Left colon (tissue), 2 donors: ENCODE results near the gene LRRC74B. TPM values are rescaled to one million over a fixed set of nuclear protein-coding genes. Genes with fewer than 3 reads are reported as not detected.
A peak's percentile ranks its signal among the peaks of the same experiment; 100 is the strongest.
"Not testable (repeated sequence)": the region's sequence is repeated elsewhere in the genome, so short reads cannot be mapped to it uniquely, and the experiment has no call there.

ENCODE experiments used
- ATAC-seq: fragments of 200-7000 bp; cut with Tn5 transposase; one replicate; pipeline ENCODE4 v1.9.1; 2020; ENCODE audit warnings: mild to moderate bottlenecking, moderate library complexity
- DNase-seq, 2 donors: peaks; one replicate each; pipeline ENCODE4 v3.0.0-alpha.2; 2020
- intact Hi-C, 2 donors: fragments of 100-400 bp; cut with DNase I in 1 of 2; cut with micrococcal nuclease in 1 of 2; formaldehyde crosslinking; loops; one replicate each; pipeline versions ENCODE4 v1.11.2 to v1.14.0; 2022; cut with DNase I, micrococcal nuclease
- long read RNA-seq: library from polyadenylated mRNA; unstranded; transcript quantifications from one replicate; pipeline ENCODE4 v2.0.0, GENCODE V29; 2021
- total RNA-seq, 2 donors: library from RNA; stranded (reverse); fragmentation: NEBNext Ultra II Directional; extraction: Animal tissue kit (Norgen Biotek cat#: 25700); gene quantifications; one replicate each; pipeline ENCODE4 v1.2.1, GENCODE V29; 2021
- donor health status: DM: no; HTN: no; CAD: no.
- donor health status: DM: yes; HTN: yes; CAD: no.

The LRRC74B gene, protein sequence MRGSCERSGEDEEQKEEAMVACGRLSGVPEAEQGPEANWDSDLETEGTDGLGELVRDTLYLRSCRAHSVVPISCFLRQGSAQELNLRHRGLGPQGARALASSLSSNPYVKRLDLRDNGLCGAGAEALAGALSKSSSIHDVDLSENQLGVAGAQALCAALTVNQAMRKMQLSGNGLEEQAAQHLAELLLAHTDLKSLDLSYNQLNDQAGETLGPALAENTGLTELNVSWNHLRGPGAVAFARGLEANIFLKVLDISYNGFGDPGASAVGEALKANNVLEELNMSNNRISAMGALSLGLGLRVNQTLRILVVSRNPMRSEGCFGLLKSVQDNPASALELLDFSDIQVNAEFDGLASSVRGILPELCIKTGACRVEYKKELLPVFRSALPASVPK
- under 1 TPM in 1 of 2 donors, not detected in 1; 0.18 TPM for total RNA-seq
- long read RNA-seq: 0 reads

DNA sequence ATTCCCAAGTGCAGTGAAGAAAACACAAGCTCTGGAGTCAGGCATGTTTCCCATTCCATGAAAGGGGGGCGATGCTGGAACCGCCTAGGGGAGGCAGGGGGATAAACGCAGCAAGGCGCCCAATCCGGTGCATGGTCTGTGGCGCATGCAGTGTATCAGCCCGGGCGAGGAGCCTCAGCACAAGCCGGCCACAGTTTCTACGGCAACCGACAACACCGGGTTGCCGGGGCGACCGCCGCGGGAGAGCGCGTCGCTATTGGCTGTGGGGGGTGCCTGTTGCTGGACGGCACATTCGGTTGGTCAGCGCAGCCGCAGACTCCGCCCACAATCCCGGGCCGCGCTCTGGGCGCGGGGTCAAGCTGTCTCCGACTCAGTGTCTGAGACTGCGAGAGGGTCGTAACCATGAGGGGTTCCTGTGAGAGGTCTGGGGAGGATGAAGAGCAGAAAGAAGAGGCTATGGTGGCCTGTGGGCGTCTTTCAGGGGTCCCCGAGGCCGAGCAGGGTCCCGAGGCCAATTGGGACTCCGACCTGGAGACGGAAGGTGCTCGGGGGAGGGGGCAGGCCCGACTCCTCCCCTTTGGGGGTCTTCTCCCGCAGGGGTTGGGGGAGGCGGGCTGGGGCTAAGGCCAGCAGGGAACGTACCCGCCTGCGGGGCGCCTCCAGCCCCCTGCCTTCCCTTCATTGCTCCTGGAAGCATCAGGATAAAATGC, at the start of gene LRRC74B:
LRRC74B (plus strand) TSS at position 362 of the 710 bp plus-strand sequence; CDS start at position 403, 41 bp downstream.
- intact Hi-C loops: no loop called here
- ATAC-seq (peak; percentile 94), DNase-seq (peak; percentile 86 to 88)

DNA sequence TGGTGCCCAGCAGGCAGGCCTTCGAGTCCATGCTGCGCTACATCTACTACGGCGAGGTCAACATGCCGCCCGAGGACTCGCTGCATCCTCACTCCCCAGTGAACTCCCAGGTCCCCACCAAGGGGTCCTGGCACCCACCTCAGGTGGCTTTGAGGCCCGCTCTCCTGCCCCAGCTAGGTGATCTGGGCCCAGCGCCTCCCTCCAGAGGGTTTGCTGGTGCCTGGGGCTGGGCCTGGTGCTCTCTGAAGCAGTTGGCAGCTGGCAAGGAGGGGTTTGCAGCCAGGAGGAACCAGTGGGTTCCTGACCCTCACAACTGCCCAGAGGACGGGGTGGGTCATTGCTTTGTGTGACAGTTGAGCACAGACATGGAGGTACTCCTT, 49.7 kb upstream of the LRRC74B start:
- ATAC-seq: no peak
- intact Hi-C loops: no loop called here
- DNase-seq: no peak

DNA sequence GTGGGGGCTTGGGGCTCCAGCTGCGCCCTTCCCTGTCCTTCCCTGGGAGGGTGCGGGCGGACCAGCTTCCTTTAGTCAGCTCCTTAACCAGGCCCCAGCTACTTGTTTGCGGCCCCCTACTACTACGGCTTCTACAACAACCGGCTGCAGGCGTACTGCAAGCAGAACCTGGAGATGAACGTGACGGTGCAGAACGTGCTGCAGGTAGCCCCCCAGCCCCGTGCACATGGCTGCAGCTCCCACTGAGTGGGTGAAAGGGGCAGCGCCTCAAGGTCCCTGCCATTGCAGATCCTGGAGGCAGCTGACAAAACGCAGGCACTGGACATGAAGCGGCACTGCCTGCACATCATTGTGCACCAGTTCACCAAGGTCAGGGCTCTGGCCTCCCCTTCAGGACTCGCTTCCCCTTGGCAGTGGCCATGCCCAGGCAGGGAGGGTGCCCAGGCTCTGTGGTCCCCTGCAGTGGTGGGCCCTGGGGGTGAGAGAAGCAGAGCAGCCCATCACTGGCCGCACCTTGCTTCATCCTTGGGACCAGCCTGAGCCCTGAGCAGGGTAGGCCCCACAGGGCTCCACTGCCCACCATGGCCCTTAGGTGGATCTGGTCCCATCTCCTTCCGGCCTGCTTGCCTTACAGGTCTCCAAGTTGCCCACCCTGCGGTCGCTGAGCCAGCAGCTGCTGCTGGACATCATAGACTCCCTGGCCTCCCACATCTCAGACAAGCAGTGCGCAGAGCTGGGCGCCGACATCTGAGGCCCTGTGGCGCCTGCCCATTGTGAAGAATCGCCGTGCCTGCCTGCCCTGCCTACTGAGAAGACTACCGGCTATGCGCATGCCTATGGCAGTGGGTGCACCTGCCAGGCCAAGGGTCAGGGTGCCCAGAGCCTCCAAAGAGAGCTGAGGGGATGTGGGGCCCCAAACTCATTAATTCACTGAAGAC, 48.9 kb upstream of the LRRC74B start:
- DNase-seq (no peak), ATAC-seq (no peak)
- intact Hi-C loops: no loop called here

DNA sequence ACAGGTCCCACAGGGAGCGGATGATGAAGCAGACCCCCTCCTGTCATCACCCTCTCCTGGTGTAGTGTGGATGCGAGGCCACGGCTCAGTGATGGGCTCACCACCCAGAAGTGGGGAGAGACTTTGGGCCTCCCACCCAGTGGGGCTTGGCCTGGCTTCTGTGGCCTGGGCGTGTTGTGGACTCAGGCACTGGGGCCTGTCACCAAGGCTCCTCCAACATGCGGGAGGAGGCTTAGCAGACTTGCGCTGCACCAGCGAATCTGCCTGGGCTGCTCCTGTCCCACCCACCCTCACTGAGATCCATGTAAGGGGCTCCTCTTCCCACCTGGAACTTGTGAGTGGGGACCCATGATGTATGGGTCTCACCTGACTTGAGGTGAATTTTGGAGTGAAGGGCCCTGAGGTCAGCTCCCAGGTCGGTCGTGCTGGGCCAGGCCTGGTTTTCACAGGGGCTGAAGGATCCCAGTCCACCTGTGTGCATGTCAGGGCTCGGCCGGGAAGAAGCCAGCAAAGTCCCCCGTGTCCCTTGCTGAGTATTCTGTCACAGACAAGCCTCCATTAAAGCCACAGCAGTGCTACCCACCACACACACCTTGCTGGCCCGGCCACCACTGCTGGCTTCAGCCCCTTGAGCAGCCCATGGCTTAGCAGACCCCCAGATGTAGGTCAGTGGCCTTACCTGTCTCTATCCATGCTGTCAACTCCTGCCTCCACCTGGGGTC, 48.0 kb upstream of the LRRC74B start:
- ATAC-seq (no peak), DNase-seq (no peak)
- intact Hi-C loops: no loop called here

DNA sequence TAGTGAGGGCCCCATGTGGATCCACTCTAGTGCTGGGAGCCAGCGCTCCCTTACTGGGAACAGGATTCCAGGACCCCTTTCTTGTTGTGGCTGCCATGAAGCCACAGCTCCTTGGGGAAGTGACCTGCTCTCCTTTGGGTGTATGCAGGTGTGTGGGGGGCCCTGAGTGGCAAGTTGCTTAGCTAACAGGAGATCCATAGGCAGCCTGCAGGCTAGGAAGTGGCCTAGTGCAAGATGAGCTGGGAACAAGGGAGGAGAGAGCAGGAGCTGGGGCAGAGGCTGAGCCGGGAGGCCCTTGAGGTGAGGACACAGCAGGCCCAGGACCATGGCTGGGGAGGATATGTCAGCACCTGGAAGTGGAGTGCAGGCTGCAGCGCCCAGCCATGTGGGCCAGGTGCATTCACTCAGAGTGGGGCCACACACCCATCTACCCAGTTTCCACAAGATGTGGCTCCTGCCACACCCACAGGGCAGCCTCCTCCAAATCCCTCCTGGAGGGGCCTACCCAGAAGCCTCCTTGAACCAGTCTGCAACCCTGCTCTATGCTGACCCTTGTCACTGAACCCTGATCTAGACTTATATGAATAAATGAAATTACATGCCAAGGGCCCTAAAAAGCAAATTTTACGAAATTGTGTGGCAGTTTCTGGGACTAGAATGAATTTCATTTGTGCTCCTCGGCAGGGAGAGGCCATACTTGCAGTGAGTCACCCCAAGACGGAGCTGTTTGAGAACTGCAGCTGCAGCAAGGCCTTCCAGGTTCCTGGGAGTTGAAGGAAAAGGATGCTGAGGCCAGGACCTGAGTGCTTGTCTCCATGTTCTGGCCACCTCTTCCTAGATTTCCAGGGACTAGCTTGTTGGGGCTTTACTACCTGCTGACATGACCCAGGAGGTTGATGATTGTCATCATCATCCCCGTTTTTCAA, 47.1 kb upstream of the LRRC74B start:
- intact Hi-C loops: no loop called here
- ATAC-seq (no peak), DNase-seq (no peak)

DNA sequence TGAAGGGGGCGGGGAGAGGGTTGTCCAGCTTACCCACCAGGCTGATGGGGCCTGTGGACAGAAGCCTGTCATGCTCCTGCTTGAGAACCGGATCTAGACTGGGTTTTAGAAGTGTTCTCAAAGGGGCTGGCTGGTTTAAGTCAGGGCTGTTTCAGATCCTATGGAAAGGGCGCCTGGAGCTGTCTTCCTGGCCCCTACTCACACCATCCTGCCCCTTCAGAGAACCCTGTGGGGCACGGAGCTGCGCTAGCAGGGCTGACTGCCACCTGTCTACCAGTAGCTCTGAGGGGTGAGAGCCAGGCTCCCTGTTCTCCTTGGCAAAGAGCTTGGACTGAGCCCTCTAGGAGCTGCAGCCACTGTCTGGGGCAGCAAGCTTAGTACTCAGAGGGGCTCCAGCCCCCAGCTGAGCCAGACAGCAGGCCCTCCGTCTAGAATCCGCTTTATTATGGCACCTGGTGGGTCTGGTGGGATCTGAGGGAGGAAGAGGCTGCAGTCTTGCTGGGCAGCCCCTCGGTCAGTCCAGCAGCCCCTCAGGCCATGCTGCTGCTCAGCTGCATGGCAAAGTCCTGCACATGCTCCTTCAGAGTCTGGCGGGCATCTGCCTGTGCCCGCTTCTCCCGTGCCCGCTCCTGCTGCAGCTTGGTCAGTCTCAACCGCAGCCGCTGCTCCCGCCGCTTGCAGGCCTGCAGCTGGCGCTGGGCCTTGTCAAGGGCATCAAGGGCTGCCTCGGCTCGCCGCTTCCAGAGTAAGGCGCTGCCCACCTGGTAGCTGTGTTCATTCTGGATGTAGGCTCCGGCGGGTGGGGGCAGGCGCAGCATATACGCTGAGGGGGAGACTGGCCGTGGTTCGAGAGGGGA, 46.2 kb upstream of the LRRC74B start:
- no peak for DNase-seq
- intact Hi-C loops: no loop called here
- ATAC-seq: no peak

DNA sequence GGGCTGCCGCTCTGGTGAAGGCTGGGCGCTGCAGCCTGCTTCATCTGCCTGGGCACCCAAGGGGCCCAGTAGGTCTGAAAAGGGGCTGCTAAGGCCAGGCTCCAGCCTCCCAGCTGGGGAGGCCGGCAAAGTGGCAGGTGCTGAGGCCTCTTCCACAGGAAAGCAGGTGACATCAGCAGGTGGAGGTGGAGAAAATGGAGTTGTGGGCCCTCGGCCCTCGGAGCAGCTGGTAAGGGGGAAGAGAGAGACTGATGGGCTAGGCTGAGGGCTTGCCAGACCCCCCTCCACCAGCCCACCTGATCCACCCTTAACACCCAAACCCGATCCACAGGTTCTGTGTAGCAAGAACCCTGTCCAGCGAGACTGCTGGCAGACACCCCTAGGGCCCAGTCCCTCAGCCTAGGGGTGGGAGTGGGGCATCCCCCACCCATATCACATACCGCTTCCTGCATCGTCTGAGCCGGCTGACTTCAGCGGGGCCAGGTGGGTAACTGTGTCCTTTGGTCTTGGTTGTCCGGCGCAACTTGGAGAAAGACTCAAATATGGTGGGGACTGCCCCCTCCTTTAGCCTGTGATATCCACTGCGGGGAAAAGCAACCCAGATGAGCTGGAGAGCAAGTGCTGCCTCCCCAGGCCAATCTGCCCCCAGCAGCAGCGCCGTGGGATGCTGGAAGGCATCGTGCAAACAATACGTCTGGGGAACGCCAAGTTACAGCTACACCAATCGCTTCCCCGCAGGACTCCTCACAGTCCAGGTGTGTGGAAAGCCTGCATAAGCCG, 45.3 kb upstream of the LRRC74B start:
- ATAC-seq (no peak), DNase-seq (no peak)
- intact Hi-C loops: no loop called here

DNA sequence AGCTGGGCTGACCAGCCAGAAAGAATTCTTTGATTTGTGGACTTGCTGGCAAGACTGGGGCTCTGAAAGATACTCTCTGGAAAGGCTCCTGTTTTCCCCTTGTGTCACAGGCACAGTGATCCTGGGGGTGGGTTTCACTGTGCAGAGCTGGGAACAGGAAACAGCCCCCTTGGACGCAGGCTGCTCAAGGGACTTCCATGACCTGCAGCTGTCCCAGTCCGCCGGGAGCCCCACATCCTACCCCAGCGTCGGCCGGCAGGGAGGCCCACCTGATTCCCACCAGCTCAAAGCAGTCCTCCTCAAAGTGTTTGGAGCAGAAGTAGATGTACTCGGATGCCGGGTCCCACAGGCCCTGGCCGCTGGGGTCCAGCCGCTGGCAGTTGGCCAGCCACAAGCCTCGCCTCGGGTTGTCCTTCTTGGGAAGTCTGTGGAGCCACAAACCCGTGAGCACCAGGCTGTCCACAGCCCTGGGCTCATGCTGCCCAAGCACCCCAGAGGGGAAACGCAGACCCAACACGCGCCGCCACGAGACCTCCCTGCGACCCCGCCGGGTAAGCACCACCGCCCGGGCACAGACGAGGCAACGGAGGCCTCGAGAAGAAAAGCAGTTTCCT, 44.7 kb upstream of the LRRC74B start:
- DNase-seq (no peak), ATAC-seq (no peak)
- intact Hi-C loops: no loop called here

DNA sequence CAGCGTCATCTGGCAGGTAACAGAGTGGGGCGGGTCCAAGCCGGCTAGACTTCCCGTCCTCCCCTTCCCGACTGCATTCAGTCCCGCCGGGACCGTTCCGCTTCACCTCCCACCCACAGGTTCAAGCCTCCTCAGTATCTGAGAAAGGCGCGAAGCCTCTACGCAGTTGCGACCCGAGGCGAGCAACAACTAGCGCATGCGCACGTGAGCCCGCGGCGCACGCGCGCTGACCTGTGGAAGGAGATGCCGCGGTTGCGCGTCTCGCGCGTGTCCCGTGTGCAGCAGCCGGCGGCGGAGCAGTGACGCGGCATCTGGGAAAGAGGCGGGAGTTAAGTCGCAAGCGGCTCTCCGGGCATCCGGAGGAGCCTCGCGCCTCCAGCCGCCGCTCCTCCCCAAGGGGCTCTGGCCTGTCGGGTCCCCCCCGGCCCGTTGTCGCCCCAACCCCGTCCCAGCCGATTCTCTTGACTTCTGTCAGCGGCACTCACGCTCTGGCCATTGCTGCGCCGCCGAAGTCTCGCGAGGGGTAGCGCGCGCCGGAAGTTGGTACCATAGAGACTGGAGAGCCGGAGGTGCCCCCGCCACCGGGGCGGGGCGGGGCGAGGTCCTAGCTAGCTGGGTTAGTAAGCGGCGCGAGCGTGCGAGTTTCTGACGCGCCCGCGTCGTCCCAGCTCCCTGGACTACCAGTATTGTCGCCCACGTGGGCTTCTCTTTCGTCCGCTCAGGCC, 44.0 kb upstream of the LRRC74B start, which contains the start of gene THAP7:
THAP7 (minus strand) TSS at position 518 of the 725 bp plus-strand sequence; CDS start at position 311, 207 bp downstream.
- intact Hi-C loops: no loop called here
- ATAC-seq: peak; percentile 90
- peak; percentile 97 to 98 for DNase-seq

DNA sequence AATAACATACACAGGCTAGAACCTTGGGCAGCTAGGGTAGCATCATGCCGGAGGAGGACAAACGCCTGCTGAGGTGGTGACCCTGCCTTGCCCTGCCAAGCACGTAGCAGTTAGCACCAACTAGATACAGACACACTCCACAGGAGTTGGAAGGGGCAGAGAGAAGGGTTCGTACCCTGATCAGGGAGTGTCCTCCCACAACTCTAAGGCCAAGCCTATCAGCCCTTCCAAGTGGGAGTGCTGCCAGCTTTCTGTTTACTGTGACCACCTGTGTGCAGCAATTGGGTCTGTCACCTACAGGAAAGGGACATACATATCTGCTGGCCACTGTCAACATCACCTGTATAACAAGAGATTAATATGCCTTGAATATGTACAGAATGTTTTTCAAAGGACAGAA, 42.0 kb upstream of the LRRC74B start:
- DNase-seq (peak; percentile 42 to 69), ATAC-seq (no peak)
- intact Hi-C loops: no loop called here

DNA sequence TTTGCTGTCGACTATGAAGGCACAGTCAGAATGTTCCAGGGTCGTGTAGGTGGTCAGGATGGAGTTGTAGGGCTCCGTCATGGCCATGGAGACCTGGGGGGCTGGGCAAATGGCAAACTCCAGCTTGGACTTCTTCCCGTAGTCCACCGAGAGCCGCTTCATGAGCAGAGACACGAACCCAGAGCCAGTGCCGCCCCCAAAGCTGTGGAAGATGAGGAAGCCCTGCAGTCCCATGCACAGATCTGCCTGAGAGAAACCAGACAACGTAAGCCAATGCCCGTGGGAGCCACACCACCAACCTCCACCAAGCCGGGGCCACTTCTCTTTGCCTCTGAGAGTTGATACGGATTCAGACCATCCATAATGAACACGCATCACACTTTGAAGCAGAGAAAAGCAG, 36.5 kb upstream of the LRRC74B start:
- ATAC-seq, intact Hi-C loops, DNase-seq: not testable (repeated sequence)

DNA sequence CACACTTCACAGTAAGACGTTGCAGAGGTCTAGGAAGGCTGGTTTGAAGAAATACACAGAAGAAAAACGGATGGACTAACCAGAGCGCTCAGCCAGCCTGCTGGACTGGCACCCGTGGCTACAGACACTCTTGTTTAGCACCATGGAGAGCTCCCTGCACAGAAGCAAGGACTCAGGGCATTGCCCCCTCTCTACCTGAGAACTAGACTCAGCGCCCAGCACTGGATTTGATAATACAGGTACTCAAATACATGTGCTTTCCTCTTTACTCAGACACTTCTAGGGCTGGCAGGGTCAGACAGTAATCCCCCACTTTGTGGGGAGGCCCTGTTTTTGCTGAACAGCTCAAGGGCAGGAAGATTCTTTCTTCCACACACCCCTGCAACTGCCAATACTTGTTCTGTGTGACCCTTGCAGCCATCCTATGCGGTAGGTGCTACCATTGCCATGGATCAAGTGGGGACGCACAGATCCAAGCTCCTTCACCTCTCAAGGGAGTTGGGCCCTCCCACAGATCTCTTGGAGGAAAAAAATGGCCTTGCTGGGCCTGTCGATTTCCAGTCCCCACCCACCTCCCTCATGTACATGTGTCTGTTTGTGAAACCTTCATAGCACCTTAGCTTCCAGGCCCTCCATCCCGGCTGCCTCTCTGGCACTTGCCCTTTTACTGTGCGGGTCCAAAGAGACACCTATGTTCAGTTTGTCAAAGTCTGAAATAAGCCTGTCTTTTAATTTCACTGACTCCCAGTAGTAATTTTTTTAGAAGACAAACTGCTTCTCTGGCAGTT, 35.9 kb upstream of the LRRC74B start:
- intact Hi-C loops: no loop called here
- DNase-seq: peak in 1 of 2 donors; percentile 37
- peak; percentile 61 for ATAC-seq

DNA sequence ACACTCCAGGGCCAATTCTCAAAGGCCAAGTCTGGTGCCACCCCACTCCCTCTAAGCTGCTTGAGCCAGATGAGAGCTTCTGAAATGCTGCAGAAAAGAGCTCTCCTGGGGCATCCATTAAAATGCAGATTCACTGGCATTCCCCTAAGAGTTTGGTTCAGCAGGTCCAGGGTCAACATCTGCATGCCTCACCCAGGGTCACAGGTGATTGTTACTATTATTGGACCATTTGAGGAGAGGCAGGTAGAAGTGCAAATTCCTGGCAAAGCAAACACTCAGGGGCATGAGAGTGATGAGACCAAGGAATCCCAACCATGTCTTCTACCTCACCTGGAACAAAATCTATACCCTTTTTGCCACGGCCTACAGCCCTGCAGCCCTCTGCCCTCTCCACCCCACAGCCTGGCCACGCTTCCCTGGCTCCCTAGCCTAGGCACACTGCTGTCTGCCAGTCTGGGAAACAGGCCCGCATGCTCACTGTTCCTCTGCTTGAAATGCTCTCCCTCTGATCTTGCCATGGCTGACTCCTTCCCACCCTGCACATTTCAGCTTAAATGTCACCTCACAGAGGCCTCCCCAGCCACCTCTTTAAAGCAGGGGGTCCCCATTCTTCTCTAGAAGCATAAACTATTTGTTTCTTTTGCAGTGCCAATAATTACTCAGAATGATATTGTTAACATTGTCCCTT, 35.2 kb upstream of the LRRC74B start:
- intact Hi-C loops: no loop called here
- no peak for DNase-seq
- no peak for ATAC-seq
